ENCODE measurements around the gene EEF1A2. TPM values are rescaled to one million over a fixed set of nuclear protein-coding genes. Genes with fewer than 3 reads are reported as not detected.
A peak's percentile ranks its signal among the peaks of the same experiment; 100 is the strongest.

The EEF1A2 gene
- total RNA-seq, 1 donor from 2014 or later: 1,346 TPM

DNA sequence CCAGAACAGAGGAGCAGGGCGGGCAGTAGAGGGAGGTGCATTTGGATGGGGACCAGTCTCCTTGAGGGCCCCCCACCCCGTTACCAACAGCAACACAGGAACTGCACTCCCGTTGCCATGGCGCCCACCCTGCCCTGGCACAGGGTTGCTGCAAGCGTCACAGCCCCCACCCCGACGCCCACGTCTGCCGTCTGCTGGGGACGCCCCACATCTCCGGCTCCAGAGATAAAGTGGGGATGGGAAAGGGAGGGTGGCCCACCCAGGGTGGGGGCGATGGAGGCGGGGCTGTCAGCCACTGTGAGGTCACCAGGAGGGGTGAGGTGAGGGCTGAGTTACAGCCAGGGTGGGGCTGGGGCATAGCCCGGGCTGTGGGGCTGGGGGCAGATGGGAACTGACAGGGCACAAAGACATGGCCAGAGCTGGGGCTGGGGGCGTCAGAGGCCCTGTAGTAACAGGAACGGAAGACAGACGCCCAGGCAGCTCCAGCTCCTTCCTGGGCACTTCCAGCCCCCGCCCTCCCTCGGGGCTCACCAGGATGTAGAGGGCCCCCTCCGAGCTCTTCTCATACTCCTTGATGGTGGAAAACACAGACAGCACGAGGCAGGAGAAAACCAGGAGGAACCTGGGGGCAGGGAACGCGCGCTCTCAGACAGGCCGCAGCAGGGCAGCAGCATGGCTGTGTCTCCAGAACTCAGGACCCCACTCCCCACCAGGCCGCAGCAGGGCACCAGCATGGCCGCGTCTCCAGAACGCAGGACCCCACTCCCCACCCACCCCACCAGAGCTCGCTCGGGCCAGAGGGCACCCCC, 52.5 kb downstream of the EEF1A2 start:
- ATAC-seq (no peak), DNase-seq (no peak)
- intact Hi-C loops (cut with micrococcal nuclease): no loop called here

DNA sequence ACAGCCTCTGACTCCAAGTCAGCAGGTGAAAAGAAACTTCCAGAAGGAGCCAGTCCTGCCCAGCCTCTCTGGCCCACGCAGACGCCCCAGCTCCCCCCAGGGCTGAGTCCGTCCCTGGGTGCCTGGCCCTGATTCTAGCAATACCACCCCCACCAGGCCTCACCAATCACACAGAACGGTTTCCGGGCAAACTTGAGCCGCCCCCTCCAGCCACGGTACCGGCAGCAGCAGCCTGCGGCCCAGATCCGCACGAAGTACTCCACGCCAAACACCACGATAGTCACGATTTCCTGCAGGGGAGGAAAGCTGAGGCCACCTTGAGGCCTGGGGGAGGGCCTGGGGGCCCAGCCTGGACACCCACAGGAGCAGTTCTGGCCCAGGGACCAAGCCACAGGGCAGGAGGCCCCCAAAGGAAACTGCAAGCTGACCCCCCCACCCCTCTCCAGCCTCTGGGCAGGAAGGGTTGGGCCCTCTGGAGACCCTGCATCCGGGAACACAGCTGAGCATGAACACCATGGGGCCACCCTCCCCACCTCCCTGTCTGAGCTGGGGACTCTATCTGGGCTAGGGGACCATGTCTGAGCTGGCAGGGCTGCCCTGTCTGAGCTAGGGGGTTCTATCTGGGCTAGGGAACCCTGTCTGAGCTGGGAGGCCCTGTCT, 53.7 kb downstream of the EEF1A2 start:
- intact Hi-C loops (cut with micrococcal nuclease): no loop called here
- ATAC-seq (no peak), DNase-seq (no peak)

DNA sequence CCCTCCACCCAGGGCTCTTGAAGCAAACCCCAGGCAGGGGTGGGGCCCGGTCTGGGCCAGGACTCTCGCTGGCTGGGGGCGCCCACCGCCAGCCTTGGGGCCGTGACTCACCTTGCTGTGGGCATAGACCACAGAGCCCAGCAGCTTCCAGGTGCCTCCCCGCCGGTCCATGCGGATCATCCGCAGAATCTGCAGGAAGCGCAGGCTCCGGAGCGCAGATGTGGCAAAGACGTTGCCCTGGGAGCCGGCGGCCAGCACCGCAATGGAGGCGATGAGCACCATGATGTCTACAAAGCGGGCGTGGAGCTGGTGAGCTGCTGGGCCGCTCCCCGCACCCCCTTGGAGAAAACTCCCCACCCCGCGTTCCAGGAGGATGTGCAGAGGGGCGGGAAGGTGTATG, 54.3 kb downstream of the EEF1A2 start:
- intact Hi-C loops (cut with micrococcal nuclease): no loop called here
- ATAC-seq: no peak
- DNase-seq: no peak

DNA sequence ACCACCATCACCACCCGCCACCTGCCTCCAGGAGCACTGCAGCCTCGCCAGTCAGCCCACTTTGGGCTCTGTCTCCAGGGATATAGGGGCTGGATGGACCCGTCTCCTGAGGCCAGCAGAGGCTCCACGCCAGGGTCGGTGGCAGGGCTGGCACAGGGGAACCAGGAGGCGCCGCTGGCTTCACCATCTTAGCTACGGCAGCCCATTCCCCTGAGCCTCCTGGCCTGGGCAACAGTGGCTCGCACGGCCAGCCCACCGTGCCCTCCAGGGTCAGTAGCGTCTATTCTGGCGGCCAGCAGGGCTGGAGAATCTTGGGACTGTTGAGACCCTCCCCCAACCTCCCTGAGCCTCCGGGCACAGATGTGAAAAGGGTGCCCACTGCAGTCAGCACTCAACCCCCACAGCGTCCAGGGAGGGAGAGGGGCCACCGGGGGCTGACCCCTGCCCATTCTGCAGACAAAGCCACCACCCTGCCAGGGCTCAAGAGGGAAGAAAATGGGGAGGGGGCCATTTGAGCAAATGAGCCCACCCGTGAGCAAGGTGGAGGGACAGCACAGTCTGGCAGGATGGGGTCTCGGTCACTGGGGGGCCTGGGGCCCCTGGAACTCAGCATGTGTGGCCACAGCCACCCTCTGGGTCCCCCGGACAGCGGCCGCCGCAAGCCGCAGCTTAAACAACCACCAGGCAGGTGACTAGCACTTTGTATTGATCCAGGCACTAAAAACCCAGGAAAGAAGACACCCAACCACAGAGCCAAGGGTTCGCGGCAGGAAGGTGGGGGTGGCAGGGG, 55.1 kb downstream of the EEF1A2 start:
- DNase-seq: no peak
- no peak for ATAC-seq
- intact Hi-C loops (cut with micrococcal nuclease): no loop called here

DNA sequence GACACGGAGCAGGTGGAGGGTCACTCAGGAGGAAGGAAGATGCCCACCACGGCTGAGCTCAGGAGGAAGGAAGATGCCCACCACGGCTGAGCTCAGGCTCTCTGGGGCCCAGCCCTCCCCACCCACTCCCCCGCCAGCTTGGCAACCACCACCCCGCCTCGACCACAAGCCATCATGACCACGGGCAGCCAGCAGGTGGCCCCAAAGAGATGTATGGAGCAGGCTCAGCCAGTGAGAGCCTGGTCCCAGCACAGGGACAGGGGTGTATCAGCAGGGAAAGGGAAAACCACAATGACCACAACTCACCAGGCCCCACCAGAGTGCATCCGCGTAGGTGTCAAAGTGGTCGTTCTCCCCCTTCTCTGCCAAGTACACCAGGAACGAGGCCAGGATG, 56.8 kb downstream of the EEF1A2 start:
- intact Hi-C loops (cut with micrococcal nuclease): no loop called here
- DNase-seq: peak; percentile 81
- ATAC-seq: peak; percentile 84

DNA sequence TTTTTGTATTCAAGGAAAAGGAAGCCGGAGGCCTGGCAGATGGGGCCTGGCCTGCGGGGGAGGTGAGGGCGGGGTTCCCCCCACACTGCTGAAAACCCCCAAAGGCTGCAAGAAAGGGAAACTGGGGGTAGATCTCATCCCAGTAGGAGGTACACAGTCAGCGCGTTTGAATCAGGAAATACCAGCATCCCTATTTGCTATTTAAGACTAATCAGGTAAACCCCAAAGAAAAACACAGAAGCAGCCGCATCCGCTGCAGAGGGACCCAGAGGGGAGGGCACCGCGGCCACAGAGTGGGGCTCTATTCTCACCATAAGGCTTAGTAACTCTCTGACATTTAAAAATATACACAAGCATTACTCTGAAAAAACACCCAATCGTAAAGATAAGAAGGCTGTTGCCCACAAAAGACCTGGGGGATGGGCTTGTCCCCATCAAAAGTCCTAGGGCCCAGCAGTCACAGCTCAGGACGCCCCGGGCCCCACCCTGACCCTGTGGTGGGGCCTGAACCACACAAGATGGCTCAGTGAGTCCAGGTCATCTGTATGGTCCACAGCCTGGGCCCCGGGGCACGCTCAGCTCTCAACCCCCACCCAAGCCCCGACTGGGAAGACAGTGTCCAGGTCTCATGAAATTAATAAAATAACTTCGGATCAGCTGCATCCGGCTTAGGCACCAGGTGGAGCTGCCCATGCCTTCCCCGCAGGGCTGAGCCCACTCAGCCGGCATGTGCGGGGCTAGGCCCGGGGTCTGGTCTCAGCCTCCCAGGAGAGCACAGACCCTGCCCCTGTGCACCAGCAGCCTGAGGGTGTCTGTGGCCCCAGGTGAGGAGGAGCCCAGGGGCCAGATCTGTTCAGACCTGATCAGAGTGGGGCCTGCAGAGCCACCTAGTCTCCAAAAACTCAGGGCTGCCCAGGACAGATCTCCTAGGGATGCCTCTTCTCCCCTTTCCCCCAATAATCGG, 57.5 kb downstream of the EEF1A2 start:
- intact Hi-C loops (cut with micrococcal nuclease): no loop called here
- ATAC-seq (peak; percentile 9), DNase-seq (no peak)

DNA sequence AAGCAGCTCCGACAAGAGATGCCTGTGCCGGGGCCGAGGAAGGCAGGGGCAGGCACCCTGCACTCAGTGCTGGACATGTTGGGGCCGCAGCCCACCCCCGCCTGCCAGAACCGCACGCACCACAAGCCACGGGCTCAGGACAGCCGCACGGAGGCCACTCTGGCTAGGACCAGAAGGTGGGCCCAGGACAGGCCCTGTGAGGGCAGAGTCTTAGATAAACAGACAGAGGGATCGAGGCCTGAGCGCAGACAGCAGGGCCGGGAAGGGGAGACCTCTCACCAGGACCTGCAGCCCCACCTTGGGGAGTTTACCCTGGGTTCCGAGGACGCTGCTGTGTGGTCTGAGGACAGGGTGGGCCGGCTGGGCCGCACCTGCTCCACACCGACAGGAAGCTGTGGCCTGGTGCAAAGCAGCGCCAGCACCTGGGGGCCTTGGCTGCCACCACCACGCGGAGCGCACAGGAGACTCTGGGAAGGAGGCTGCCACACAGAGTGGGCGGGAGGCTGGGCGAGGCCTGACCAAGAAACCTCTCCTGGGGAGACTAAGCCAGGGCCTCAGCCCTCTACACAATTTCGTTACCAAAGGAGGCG, 58.4 kb downstream of the EEF1A2 start:
- intact Hi-C loops (cut with micrococcal nuclease): no loop called here
- ATAC-seq (no peak), DNase-seq (no peak)

DNA sequence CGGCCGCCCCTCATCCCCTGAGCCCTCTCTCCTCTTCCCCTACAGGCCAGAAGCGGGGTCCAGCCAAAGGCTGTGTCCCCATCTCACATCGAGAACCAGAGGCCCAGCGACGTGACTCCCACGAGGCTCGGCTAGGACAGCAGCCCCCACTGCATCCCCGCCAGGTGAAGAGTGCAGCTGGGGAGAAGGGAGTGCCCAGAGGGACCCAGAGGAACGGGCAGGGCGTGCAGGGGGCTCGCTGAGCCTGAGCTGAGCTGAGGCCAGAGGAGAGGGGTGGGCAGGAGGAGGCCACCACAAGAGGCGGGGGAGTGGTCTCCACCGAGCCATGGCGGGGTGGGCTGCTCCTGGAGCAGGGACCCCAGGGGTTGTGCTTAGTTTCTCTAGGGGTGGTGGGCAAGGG, 59.0 kb downstream of the EEF1A2 start:
- intact Hi-C loops (cut with micrococcal nuclease): no loop called here
- DNase-seq: no peak
- ATAC-seq: no peak

DNA sequence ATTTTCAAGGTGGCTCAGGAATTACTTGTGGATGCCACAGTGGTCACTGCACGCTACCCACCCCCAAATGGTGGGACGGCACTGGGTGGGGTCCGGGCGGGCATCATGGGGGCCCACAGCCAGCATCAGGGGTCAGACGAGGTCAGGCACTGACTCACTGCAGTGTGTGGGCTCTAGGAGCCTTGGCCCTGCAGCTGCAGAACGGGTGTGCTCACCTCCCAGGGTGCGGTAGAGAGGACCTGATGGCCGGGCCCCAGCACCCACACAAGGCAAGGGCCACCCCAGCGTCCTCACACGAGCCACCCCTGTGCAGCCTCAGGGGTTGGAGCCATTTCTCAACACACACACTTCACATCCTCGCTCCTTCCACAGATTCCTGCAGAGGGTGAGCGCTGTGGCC, 60.8 kb downstream of the EEF1A2 start:
- DNase-seq (no peak), ATAC-seq (no peak)
- intact Hi-C loops (cut with micrococcal nuclease): no loop called here

Other genes with a start within 250 kb of the EEF1A2 start
- not detected for gene NKAIN4, start 244.6 kb downstream of the EEF1A2 start, total RNA-seq
- gene ARFGAP1, start 226.3 kb downstream of the EEF1A2 start, total RNA-seq: 30.9 TPM
- gene COL20A1, start 205.9 kb downstream of the EEF1A2 start, total RNA-seq: not detected
- 1.8 TPM for gene CHRNA4, start 137.7 kb downstream of the EEF1A2 start, total RNA-seq
- 0.52 TPM for gene KCNQ2, start 26.4 kb downstream of the EEF1A2 start, total RNA-seq
- gene PPDPF, start 21.7 kb upstream of the EEF1A2 start, total RNA-seq: 307 TPM
- gene PTK6, start 38.3 kb upstream of the EEF1A2 start, total RNA-seq: not detected
- gene SRMS, start 48.7 kb upstream of the EEF1A2 start, total RNA-seq: not detected
- gene FNDC11, start 55.1 kb upstream of the EEF1A2 start, total RNA-seq: 0.15 TPM
- 13.2 TPM for gene HELZ2, start 75.2 kb upstream of the EEF1A2 start, total RNA-seq
- gene GMEB2, start 128.0 kb upstream of the EEF1A2 start, total RNA-seq: 5.9 TPM
- 5.5 TPM for gene STMN3, start 154.3 kb upstream of the EEF1A2 start, total RNA-seq
- 9.9 TPM for gene RTEL1, start 159.2 kb upstream of the EEF1A2 start, total RNA-seq
- gene TNFRSF6B, start 197.6 kb upstream of the EEF1A2 start, total RNA-seq: 0.64 TPM
- gene ARFRP1, start 208.9 kb upstream of the EEF1A2 start, total RNA-seq: 46.5 TPM
- 16.2 TPM for gene ZGPAT, start 209.0 kb upstream of the EEF1A2 start, total RNA-seq
- 2.7 TPM for gene LIME1, start 237.6 kb upstream of the EEF1A2 start, total RNA-seq
- 104 TPM for gene SLC2A4RG, start 240.7 kb upstream of the EEF1A2 start, total RNA-seq

Measured in left ventricle myocardium superior (tissue), 1 donor.